Measurements from ENCODE around the gene IARS1. TPM values are rescaled to one million over a fixed set of nuclear protein-coding genes. Genes with fewer than 3 reads are reported as not detected.

Gene IARS1
- total and polyA plus RNA-seq, 2 of the 8 experiments (the other 6 are each of a cell fraction or from before 2014, with no cell fraction given): 74.9 to 243 TPM

GRCh38 chr9:92325269-92325990 lies 31.9 kb upstream of the IARS1 start, which contains the start of the genes CENPP and NOL8:
CENPP (plus strand) TSS chr9:92325953.
NOL8 (minus strand) TSS chr9:92325350; CDS start chr9:92324161, 1,189 bp downstream.
- peaks cover 4 to 22% (median 8%) of the 10 kb centered on the region in 4 experiments; a peak in 6 of 8 replicates for H3K36me3 ChIP-seq (ENCODE audit: control insufficient read depth in 2 of 4, insufficient read depth in 4 of 4, low read length in 3 of 4)
- H2BK20ac ChIP-seq (ENCODE audit: low read length): no peak within 1 kb of the TSS
- peaks cover 2% of the 10 kb centered on the region for H3K79me1 ChIP-seq (ENCODE audit: low read depth, low read length)
- H2BK5ac ChIP-seq (ENCODE audit: low read depth, low read length): peak within 1 kb of the TSS; percentile 99
- peak within 1 kb of the TSS; percentile 100 for H2AFZ ChIP-seq (ENCODE audit: low read length)
- peak within 1 kb of the TSS; percentile 99 for H3K18ac ChIP-seq (ENCODE audit: extremely low read depth, low read length)
- no peaks in the 10 kb centered on the region for H3K27me3 ChIP-seq (replicated peaks in 1 of 4; ENCODE audit: control insufficient read depth in 3 of 4, extremely low read depth in 1 of 4, insufficient read depth in 3 of 4, low read length in 3 of 4)
- ChIA-PET POLR2A (ENCODE audit: partially characterized antibody) (interaction anchor here (0.7 to 3.1 kb wide), 22 partner anchors 8 to 345 kb away, joined by 3 to 16 read pairs (median 4); partner anchors contain the start of gene IPPK), CTCF (ENCODE audit: partially characterized antibody) (interaction anchor here (0.6 to 2.4 kb wide), 8 partner anchors 8 to 336 kb away, joined by 3 to 9 read pairs (median 3); no protein-coding TSS in a partner anchor)
- H3K23me2 ChIP-seq (ENCODE audit: low read depth, low read length): peaks cover 7% of the 10 kb centered on the region
- peak; percentile 31 to 85 for DNase-seq (ENCODE audit: low read depth in 1 of 2, low spot score in 2 of 2)
- H4K91ac ChIP-seq (replicated peaks; ENCODE audit: insufficient read length, low read length): peak within 1 kb of the TSS; percentile 99
- no peak within 1 kb of the TSS for H2BK120ac ChIP-seq (replicated peaks; ENCODE audit: low read depth, low read length)
- no peak within 1 kb of the TSS for H3K23ac ChIP-seq (ENCODE audit: insufficient read length)
- peak within 1 kb of the TSS; percentile 80 to 87 for H3K4me2 ChIP-seq (ENCODE audit: insufficient read depth in 1 of 2, low read depth in 2 of 2, low read length in 2 of 2)
- no peak within 1 kb of the TSS for H3K4ac ChIP-seq (replicated peaks; ENCODE audit: insufficient read length, low read depth, low read length)
- H4K20me1 ChIP-seq (replicated peaks in 1 of 2; ENCODE audit: control insufficient read depth in 1 of 2, insufficient read depth in 2 of 2, low read length in 2 of 2): peaks cover 1 to 2% of the 10 kb centered on the region in 2 experiments
- H3K56ac ChIP-seq (replicated peaks; ENCODE audit: insufficient read length, low read depth, low read length): peak within 1 kb of the TSS; percentile 91
- H3K9ac ChIP-seq (replicated peaks in 1 of 4; ENCODE audit: extremely low read depth in 1 of 4, low read depth in 3 of 4, low read length in 3 of 4): peak within 1 kb of the TSS; percentile 85 to 99 (median 98)
- H2AK5ac ChIP-seq (ENCODE audit: low read depth, low read length): no peak within 1 kb of the TSS
- peaks cover 0 to 14% of the 10 kb centered on the region in 2 experiments; a peak in 2 of 4 replicates for H3K79me2 ChIP-seq (ENCODE audit: control insufficient read depth in 1 of 2, insufficient read depth in 2 of 2, low read length in 2 of 2)
- peak; percentile 63 for FAIRE-seq
- peak within 1 kb of the TSS; percentile 97 for H3K27ac ChIP-seq (ENCODE audit: low read depth, low read length)
- no peak within 1 kb of the TSS for H2BK15ac ChIP-seq (ENCODE audit: low read length)
- H3K4me1 ChIP-seq (replicated peaks in 1 of 4; ENCODE audit: control insufficient read depth in 3 of 4, insufficient read depth in 4 of 4, low read length in 3 of 4): peaks cover 0 to 4% (median under 1%) of the 10 kb centered on the region in 4 experiments; a peak in 1 of 7 replicates
- H3K14ac ChIP-seq (ENCODE audit: insufficient read length): no peak within 1 kb of the TSS
- peak within 1 kb of the TSS; percentile 100 for H2BK12ac ChIP-seq (ENCODE audit: low read depth, low read length)
- peak within 1 kb of the TSS; percentile 95 for H4K5ac ChIP-seq (ENCODE audit: insufficient read length, low read depth, low read length)
- H4K8ac ChIP-seq (ENCODE audit: extremely low read depth, insufficient read depth, low read length): peak within 1 kb of the TSS; percentile 98; the same call in 1 of the 2 replicates
- no peaks in the 10 kb centered on the region for H3K9me3 ChIP-seq (ENCODE audit: insufficient read depth in 2 of 2, low read depth in 1 of 2, low read length in 1 of 2)
- WGBS, 2 experiments (ENCODE audit: extremely low coverage in 1 of 2, insufficient coverage in 1 of 2, insufficient read length in 1 of 2, insufficient replicate concordance in 2 of 2, low coverage in 1 of 2, low lambda C conversion rate in 2 of 2, missing lambda C conversion rate in 1 of 2): 1% methylated on average over 44 of the region's 55 CpGs; no CpG with 5 or more reads in 1 of the 2 experiments
- peak within 1 kb of the TSS; percentile 70 to 97 (median 92) for H3K4me3 ChIP-seq (ENCODE audit: extremely low read depth in 1 of 4, insufficient read depth in 2 of 4, low read depth in 3 of 4, low read length in 4 of 4)
- peak; percentile 44; the same call in 1 of the 2 replicates for TF ChIP-seq GTF2F1 (IDR thresholded peaks at IDR 0.05; ENCODE audit: borderline replicate concordance, low read depth, low read length)
- no peak for TF ChIP-seq EZH2 (IDR thresholded peaks at IDR 0.05; ENCODE audit: low read depth, low read length, severe bottlenecking)
- no peak for TF ChIP-seq KDM1A (IDR thresholded peaks at IDR 0.05; ENCODE audit: borderline replicate concordance, low read length)
- TF ChIP-seq RNF2 (IDR thresholded peaks at IDR 0.05; ENCODE audit: borderline replicate concordance, low read depth, low read length, missing control alignments, poor library complexity, severe bottlenecking): no peak
- 0 out of 2 replicates have a peak, but pooled peaks have one; percentile 28 for TF ChIP-seq SRF (IDR thresholded peaks at IDR 0.05; ENCODE audit: low read depth, low read length)
- TF ChIP-seq GABPA (IDR thresholded peaks at IDR 0.05; ENCODE audit: borderline replicate concordance, insufficient read depth, low read length): peak; percentile 92
- no peak for TF ChIP-seq HDAC6 (IDR thresholded peaks at IDR 0.05; ENCODE audit: low read depth, low read length)
- no peak; the same call in 1 of the 2 replicates for TF ChIP-seq RBBP5 (IDR thresholded peaks at IDR 0.05; ENCODE audit: borderline replicate concordance, low read depth, low read length)
- peak; percentile 49; the same call in 1 of the 2 replicates for TF ChIP-seq PHF8 (conservative IDR thresholded peaks at IDR 0.05; ENCODE audit: low read depth, low read length)
- peak; percentile 39; the same call in 1 of the 2 replicates for TF ChIP-seq SP1 (IDR thresholded peaks at IDR 0.05; ENCODE audit: low read depth, low read length)
